Measurements from ENCODE around the gene ZNF618.

- TF ChIP-seq CTCF (IDR thresholded peaks at IDR 0.05; ENCODE audit: borderline replicate concordance, extremely low read depth, low read length, poor library complexity, severe bottlenecking) (no peak), EZH2 (IDR thresholded peaks at IDR 0.05; ENCODE audit: borderline replicate concordance, low read depth, low read length, severe bottlenecking) (no peak)
These were observed 80.8 kb downstream of the ZNF618 start for GRCh38 chr9:113956901-113957300.
